HepG2 (cell line): Measurements from ENCODE around the gene MGAT2. TPM values are rescaled to one million over a fixed set of nuclear protein-coding genes. Genes with fewer than 3 reads are reported as not detected.

Source experiments
- AFF4 ChIP-seq: sonication (generic); formaldehyde crosslinking; IDR thresholded peaks from 2 replicates; pipeline ENCODE4 v1.4.0; 2020; ENCODE audit warnings: missing genetic modification reagents
- AKAP8 ChIP-seq: sonication (generic); formaldehyde crosslinking; IDR thresholded peaks from 2 replicates; pipeline ENCODE4 v1.5.1; 2020; ENCODE audit warnings: mild to moderate bottlenecking, missing genetic modification reagents
- HES4 ChIP-seq: sonication (generic); formaldehyde crosslinking; IDR thresholded peaks from 2 replicates; pipeline ENCODE4 v1.9.0; 2021; ENCODE audit warnings: mild to moderate bottlenecking, missing genetic modification reagents, borderline replicate concordance
- MLX ChIP-seq: IDR thresholded peaks from 2 replicates; pipeline ENCODE4 v1.6.1; 2016
- NCOA1 ChIP-seq: sonication (generic); formaldehyde crosslinking; IDR thresholded peaks from 2 replicates; pipeline ENCODE4 v1.9.0; 2021; ENCODE audit warnings: missing genetic modification reagents
- NFE2L1 ChIP-seq: sonication (generic); formaldehyde crosslinking; IDR thresholded peaks from 2 replicates; pipeline ENCODE4 v1.4.0; 2020; ENCODE audit warnings: missing genetic modification reagents, mild to moderate bottlenecking, borderline replicate concordance
- RFX3 ChIP-seq: IDR thresholded peaks from 2 replicates; pipeline ENCODE4 v1.6.1; 2016; ENCODE audit warnings: missing biosample characterization, missing genetic modification reagents
- SMARCC2 ChIP-seq: fragments of 450-650 bp; IDR thresholded peaks from 2 replicates; pipeline ENCODE4 v1.6.1; 2017; ENCODE audit warnings: antibody characterized with exemption, mild to moderate bottlenecking
- SMARCE1 ChIP-seq: fragments of 450-650 bp; IDR thresholded peaks from 2 replicates; pipeline ENCODE4 v1.6.1; 2017; ENCODE audit warnings: borderline replicate concordance
- TFAP4 ChIP-seq: sonication (generic); IDR thresholded peaks from 2 replicates; pipeline ENCODE4 v1.6.1; 2016; ENCODE audit warnings: low read depth, borderline replicate concordance
- ZBTB39 ChIP-seq: sonication (generic); formaldehyde crosslinking; IDR thresholded peaks from 2 replicates; pipeline ENCODE4 v1.5.0; 2020; ENCODE audit warnings: missing genetic modification reagents
- ZFP82 ChIP-seq: sonication (generic); formaldehyde crosslinking; IDR thresholded peaks from 2 replicates; pipeline ENCODE4 v1.5.1; 2020; ENCODE audit warnings: mild to moderate bottlenecking, missing genetic modification reagents, borderline replicate concordance
- ZKSCAN5 ChIP-seq: sonication (generic); formaldehyde crosslinking; IDR thresholded peaks from 2 replicates; pipeline ENCODE4 v1.5.1; 2020; ENCODE audit warnings: mild to moderate bottlenecking, missing genetic modification reagents
- ZNF205 ChIP-seq: IDR thresholded peaks from 2 replicates; pipeline ENCODE4 v1.6.1; 2018; ENCODE audit warnings: missing biosample characterization, missing genetic modification reagents
- ZNF296 ChIP-seq: sonication (generic); formaldehyde crosslinking; conservative IDR thresholded peaks from 2 replicates; pipeline ENCODE4 v1.5.0; 2020; ENCODE audit warnings: mild to moderate bottlenecking, missing genetic modification reagents
- ZNF446 ChIP-seq: sonication (generic); formaldehyde crosslinking; IDR thresholded peaks from 2 replicates; pipeline ENCODE4 v1.5.0; 2020; ENCODE audit warnings: mild to moderate bottlenecking, missing genetic modification reagents
- ZNF800 ChIP-seq: sonication (generic); formaldehyde crosslinking; IDR thresholded peaks from 2 replicates; pipeline ENCODE4 v1.4.0; 2020; ENCODE audit warnings: missing genetic modification reagents
- polyA plus RNA-seq, 8 experiments: library from polyadenylated mRNA; depleted of rRNA in 3 of 8; stranded (reverse) in 7 of 8; unstranded in 1 of 8; fragments of >200 nt; fragmentation: Illumina TruSeq in 4 of 8; extraction: Trizol in 4 of 8; gene quantifications; 2 replicates each; pipeline versions ENCODE4 v1.2.1 to v1.2.3, GENCODE V29; 2011 to 2016; ENCODE audit warnings: low read depth in 4 of 8, missing spikeins in 1 of 8, mixed read lengths in 1 of 8; ENCODE audit not compliant: insufficient read depth in 1 of 8
- total RNA-seq, 5 experiments: library from RNA; depleted of rRNA; stranded (reverse); fragments of >200 nt; fragmentation: Illumina TruSeq; extraction: Trizol; gene quantifications; 2 replicates each; pipeline ENCODE4 v1.2.3, GENCODE V29; 2016; ENCODE audit warnings: low read depth in 1 of 5

MGAT2 gene
- total and polyA plus RNA-seq, 2 of the 13 experiments (the other 11 are each of a cell fraction or from before 2014, with no cell fraction given) = 12.9 to 51.9 TPM

- TF ChIP-seq AFF4 (CRISPR knock-in tag) (no peak), TFAP4 (no peak), MLX (CRISPR knock-in tag) (no peak), NFE2L1 (no peak), ZKSCAN5 (CRISPR knock-in tag) (no peak), AKAP8 (no peak), ZNF296 (no peak), ZNF446 (CRISPR knock-in tag) (no peak), HES4 (CRISPR knock-in tag) (no peak), RFX3 (CRISPR knock-in tag) (no peak; the same call in 1 of the 2 replicates), SMARCE1 (no peak), NCOA1 (CRISPR knock-in tag) (no peak), ZNF205 (CRISPR knock-in tag) (peak; percentile 56; the same call in 1 of the 2 replicates), ZNF800 (peak; percentile 59; the same call in 1 of the 2 replicates), ZBTB39 (no peak), ZFP82 (no peak; the same call in 1 of the 2 replicates), SMARCC2 (no peak)
Measured at GRCh38 chr14:49586673-49587460, 33.7 kb upstream of the MGAT2 start (continued).
